Uterus (tissue), 2 donors: ENCODE data around the gene FAM25A.

Source experiments
- CTCF ChIP-seq, 4 experiments: fragments of 200-600 bp in 2 of 4; fragments of 450-650 bp in 2 of 4; sonication (generic) in 2 of 4; IDR thresholded peaks; one replicate each; pipeline ENCODE4 v1.5.1; 2016 to 2019; ENCODE audit warnings: antibody characterized with exemption in 4 of 4, mild to moderate bottlenecking in 2 of 4, moderate library complexity in 1 of 4
- POLR2A ChIP-seq, 2 donors: fragments of 450-650 bp; IDR thresholded peaks; one replicate each; pipeline ENCODE4 v1.6.1; 2016; ENCODE audit warnings: antibody characterized with exemption in 2 of 2, mild to moderate bottlenecking in 1 of 2, moderate library complexity in 1 of 2

- TF ChIP-seq CTCF (IDR thresholded peaks at IDR 0.05) = no peak
- no peak for TF ChIP-seq POLR2A (IDR thresholded peaks at IDR 0.05)
Observed at GRCh38 chr10:86992929-86993328, 27.2 kb upstream of the FAM25A start.
